ENCODE measurements around the gene NECTIN2.
"Not testable (repeated sequence)": the region's sequence is repeated elsewhere in the genome, so short reads cannot be mapped to it uniquely, and the experiment has no call there.

NECTIN2 gene

GRCh38 chr19:44912854-44913253, 66.8 kb downstream of the NECTIN2 start:
- no peak for TF ChIP-seq CTCF (IDR thresholded peaks at IDR 0.05; ENCODE audit: extremely low read depth, missing control alignments)
- DNase-seq (ENCODE audit: low spot score), result no peak

DNA sequence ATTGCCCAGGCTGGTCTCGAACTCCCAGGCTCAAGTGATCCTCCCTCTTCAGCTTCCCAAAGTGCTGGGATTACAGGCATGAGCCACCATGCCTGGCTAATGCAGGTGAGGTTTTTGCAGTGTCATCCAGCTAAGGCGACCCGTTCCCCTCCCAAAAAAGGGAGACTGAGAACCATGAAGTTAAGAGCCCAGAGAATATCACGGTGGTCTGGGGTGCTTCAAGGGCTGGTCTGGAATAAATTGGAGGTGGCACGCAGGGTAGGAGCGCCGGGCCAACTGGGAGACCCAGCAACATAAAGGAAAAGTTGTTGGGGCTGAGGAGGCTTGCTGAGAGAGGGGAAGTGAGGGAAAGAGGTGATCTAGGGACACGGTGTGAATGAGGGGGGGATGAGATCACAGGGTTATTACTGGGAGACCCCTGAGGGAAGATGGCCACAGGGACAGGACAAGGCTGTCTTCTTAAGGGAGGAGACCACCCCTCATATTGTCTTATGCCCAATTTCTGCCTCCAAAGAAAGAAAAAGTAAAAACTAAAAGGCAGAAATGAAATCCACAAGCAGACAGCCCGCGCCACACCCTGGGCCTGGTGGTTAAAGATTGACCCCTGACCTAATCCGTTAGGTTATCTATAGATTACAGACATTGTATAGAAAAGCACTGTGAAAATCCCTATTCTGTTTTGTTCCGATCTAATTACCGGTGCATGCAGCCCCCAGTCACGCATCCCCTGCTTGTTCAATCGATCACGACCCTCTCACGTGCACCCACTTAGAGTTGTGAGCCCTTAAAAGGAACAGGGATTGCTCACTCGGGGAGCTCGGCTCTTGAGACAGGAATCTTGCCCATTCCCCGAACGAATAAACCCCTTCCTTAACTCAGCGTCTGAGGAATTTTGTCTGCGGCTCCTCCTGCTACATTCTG, 67.7 kb downstream of the NECTIN2 start:
- DNase-seq (ENCODE audit: low spot score), result not testable (repeated sequence)

- DNase-seq (ENCODE audit: low spot score), result peak; percentile 96
Observed at GRCh38 chr19:44914433-44915206, 68.5 kb downstream of the NECTIN2 start, which contains the start of gene APOC1. Gene APOC1 (plus strand): TSS chr19:44914608. CDS start chr19:44914892, 284 bp downstream.

DNA sequence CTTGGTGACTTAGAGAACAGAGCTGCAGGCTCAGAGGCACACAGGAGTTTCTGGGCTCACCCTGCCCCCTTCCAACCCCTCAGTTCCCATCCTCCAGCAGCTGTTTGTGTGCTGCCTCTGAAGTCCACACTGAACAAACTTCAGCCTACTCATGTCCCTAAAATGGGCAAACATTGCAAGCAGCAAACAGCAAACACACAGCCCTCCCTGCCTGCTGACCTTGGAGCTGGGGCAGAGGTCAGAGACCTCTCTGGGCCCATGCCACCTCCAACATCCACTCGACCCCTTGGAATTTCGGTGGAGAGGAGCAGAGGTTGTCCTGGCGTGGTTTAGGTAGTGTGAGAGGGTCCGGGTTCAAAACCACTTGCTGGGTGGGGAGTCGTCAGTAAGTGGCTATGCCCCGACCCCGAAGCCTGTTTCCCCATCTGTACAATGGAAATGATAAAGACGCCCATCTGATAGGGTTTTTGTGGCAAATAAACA, 78.2 kb downstream of the NECTIN2 start:
- TF ChIP-seq CTCF (IDR thresholded peaks at IDR 0.05; ENCODE audit: extremely low read depth, missing control alignments), result no peak
- no peak for DNase-seq (ENCODE audit: low spot score)

GRCh38 chr19:44925114-44925891, 79.2 kb downstream of the NECTIN2 start:
- no peak for TF ChIP-seq CTCF (IDR thresholded peaks at IDR 0.05; ENCODE audit: extremely low read depth, missing control alignments)

DNA sequence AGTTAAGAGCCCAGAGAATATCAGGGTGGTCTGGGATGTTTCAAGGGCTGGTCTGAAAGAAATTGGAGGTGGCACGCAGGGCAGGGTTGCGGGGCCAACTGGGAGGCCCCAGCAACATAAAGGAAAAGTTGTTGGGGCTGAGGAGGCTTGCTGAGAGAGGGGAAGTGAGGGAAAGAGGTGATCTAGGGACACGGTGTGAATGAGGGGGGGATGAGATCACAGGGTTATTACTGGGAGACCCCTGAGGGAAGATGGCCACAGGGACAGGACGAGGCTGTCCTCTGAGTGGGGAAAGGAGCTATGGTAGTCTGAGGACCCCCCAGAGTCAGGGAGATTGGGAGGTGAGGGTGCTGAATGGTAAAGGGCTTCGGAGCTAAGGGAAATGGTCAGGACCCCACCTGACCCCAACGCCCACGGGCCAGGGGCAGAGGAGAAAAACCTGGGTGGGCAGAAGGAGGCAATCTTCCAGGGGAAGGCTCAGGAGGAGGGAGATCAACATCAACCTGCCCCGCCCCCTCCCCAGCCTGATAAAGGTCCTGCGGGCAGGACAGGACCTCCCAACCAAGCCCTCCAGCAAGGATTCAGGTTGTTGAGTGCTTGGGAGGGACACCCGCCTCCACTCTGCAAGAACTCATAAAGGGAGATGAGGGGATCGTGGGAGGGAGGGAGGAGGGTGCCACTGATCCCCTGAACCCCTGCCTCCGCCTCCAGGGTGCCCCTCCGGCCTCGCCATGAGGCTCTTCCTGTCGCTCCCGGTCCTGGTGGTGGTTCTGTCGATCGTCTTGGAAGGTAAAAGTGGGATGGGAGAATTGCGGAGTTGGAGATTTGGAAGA, 80.4 kb downstream of the NECTIN2 start:
- DNase-seq (ENCODE audit: low spot score), result not testable (repeated sequence)

More at GRCh38 chr19:44925114-44925891, 79.2 kb downstream of the NECTIN2 start:
- no peak for DNase-seq (ENCODE audit: low spot score)

DNA sequence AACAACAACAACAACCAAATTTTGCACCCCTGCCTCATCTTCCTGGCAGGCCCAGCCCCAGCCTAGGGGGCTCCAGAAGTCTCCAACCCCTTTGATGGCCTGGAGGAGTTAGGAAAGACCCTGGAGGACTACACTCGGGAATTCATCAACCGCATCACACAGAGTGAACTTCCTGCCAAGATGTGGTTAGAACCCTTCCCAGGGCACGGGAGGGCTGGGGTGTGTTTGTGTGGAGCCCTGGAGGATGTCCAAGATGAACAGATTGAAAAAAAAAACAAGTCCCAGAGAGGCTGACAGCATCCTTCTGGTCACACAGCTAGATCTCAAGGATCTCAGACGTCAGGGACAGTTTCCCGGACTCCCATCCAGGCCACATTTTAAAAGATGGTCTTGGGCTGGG, 81.6 kb downstream of the NECTIN2 start:
- TF ChIP-seq CTCF (IDR thresholded peaks at IDR 0.05; ENCODE audit: extremely low read depth, missing control alignments), result no peak
- DNase-seq (ENCODE audit: low spot score), result no peak

DNA sequence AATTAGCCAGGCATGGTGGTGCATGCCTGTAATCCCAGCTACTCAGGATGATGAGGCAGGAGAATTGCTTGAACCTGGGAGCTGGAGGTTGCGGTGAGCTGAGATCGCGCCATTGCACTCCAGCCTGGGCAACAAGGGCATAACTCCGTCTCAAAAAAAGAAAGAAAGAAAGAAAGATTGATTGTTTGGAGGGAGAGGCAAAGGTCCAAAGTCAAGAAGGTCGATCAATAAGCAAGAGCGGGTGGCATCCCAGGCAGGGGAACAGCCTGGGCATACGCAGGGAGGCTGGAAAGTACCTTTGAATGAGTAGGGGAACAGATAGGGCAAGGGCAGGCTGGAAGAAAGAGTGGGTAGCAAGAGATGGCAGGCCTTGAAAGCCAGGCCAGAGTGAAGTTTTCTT, 84.0 kb downstream of the NECTIN2 start:
- no peak for DNase-seq (ENCODE audit: low spot score)
- no peak for TF ChIP-seq CTCF (IDR thresholded peaks at IDR 0.05; ENCODE audit: extremely low read depth, missing control alignments)
